Mesendoderm (in vitro differentiated cells): ENCODE measurements around the gene NLK.

Experiments
- DNase-seq: peaks from one replicate; pipeline ENCODE4 v3.0.0; 2013
- H2AK5ac ChIP-seq: 2 replicates; pipeline ENCODE4 v1.6.1; 2013; ENCODE audit warnings: low read length, inconsistent platforms
- H2BK120ac ChIP-seq: 2 replicates; pipeline ENCODE4 v1.6.1; 2013; ENCODE audit warnings: low read depth, mild to moderate bottlenecking, low read length, moderate library complexity, mixed read lengths
- H2BK15ac ChIP-seq: replicated peaks from 2 replicates; pipeline ENCODE4 v1.6.1; 2013; ENCODE audit warnings: low read depth, mild to moderate bottlenecking, moderate library complexity
- H2BK5ac ChIP-seq: 2 replicates; pipeline ENCODE4 v1.6.1; 2013; ENCODE audit warnings: low read length, inconsistent platforms
- H3K18ac ChIP-seq: 2 replicates; pipeline ENCODE4 v1.6.1; 2013; ENCODE audit warnings: mild to moderate bottlenecking, low read length, mixed read lengths
- H3K23ac ChIP-seq: one replicate; pipeline ENCODE4 v1.6.1; 2013; ENCODE audit warnings: low read length
- H3K27ac ChIP-seq: 2 replicates; pipeline ENCODE4 v1.5.1; 2013; ENCODE audit warnings: low read depth, mild to moderate bottlenecking, inconsistent platforms, low read length, moderate library complexity
- H3K27me3 ChIP-seq: 2 replicates; pipeline ENCODE4 v1.6.1; 2013; ENCODE audit warnings: low read length, control low read depth, mild to moderate bottlenecking, inconsistent platforms; ENCODE audit not compliant: insufficient read depth, poor library complexity
- H3K36me3 ChIP-seq: 2 replicates; pipeline ENCODE4 v1.6.1; 2013; ENCODE audit warnings: low read length, inconsistent platforms; ENCODE audit not compliant: control insufficient read depth, insufficient read depth
- H3K4ac ChIP-seq: one replicate; pipeline ENCODE4 v1.6.1; 2013; ENCODE audit warnings: low read depth, mild to moderate bottlenecking, low read length, moderate library complexity
- H3K4me1 ChIP-seq: 2 replicates; pipeline ENCODE4 v1.6.1; 2013; ENCODE audit warnings: low read depth, low read length, inconsistent platforms; ENCODE audit not compliant: control insufficient read depth
- H3K4me2 ChIP-seq: 2 replicates; pipeline ENCODE4 v1.6.1; 2013; ENCODE audit warnings: low read length
- H3K4me3 ChIP-seq: 2 replicates; pipeline ENCODE4 v1.5.1; 2013; ENCODE audit warnings: mild to moderate bottlenecking, low read length
- H3K56ac ChIP-seq: one replicate; pipeline ENCODE4 v1.6.1; 2013; ENCODE audit warnings: low read length
- H3K79me1 ChIP-seq: 2 replicates; pipeline ENCODE4 v1.6.1; 2013; ENCODE audit warnings: low read length, inconsistent platforms
- H3K79me2 ChIP-seq: 2 replicates; pipeline ENCODE4 v1.6.1; 2013; ENCODE audit warnings: mild to moderate bottlenecking, low read length; ENCODE audit not compliant: control insufficient read depth, insufficient read depth
- H3K9ac ChIP-seq: 2 replicates; pipeline ENCODE4 v1.6.1; 2013; ENCODE audit warnings: low read length, inconsistent platforms
- H4K5ac ChIP-seq: one replicate; pipeline ENCODE4 v1.6.1; 2013; ENCODE audit warnings: low read length
- H4K8ac ChIP-seq: one replicate; pipeline ENCODE4 v1.6.1; 2013; ENCODE audit warnings: low read depth, mild to moderate bottlenecking, control low read depth, low read length, moderate library complexity
- WGBS: extraction: QIAGEN DNeasy Blood & Tissue Kit; methylation state at CpG from one replicate; pipeline ENCODE4 v1.1.7; 2013; ENCODE audit warnings: low lambda C conversion rate, missing lambda C conversion rate; ENCODE audit not compliant: insufficient coverage; ENCODE audit errors: extremely low coverage; 5-methylcytosine and 5-hydroxymethylcytosine counted together

NLK gene

GRCh38 chr17:28113269-28113668 is 70.8 kb downstream of the NLK start:
- no peak overlapping the region for H3K27ac ChIP-seq
- peaks cover 2% of the 10 kb centered on the region for H3K79me1 ChIP-seq
- no peak overlapping the region for H2BK15ac ChIP-seq
- H3K4me2 ChIP-seq, result no peak overlapping the region
- H3K4ac ChIP-seq, result no peak overlapping the region
- H3K27me3 ChIP-seq, result no peaks in the 10 kb centered on the region
- H2BK120ac ChIP-seq, result no peak overlapping the region
- peak overlapping the region; percentile 68 for H3K18ac ChIP-seq
- no peak overlapping the region for H2AK5ac ChIP-seq
- no peak overlapping the region for H3K23ac ChIP-seq
- no peak overlapping the region for H4K5ac ChIP-seq
- H3K36me3 ChIP-seq, result no peaks in the 10 kb centered on the region
- H3K79me2 ChIP-seq, result peaks cover 4% of the 10 kb centered on the region
- peaks cover 14% of the 10 kb centered on the region for H3K4me1 ChIP-seq
- no peak overlapping the region for H3K56ac ChIP-seq
- no peak for DNase-seq
- no peak overlapping the region for H3K4me3 ChIP-seq
- H3K9ac ChIP-seq, result no peak overlapping the region
- H4K8ac ChIP-seq, result no peak overlapping the region
- no peak overlapping the region for H2BK5ac ChIP-seq

GRCh38 chr17:28115046-28115445 is 72.6 kb downstream of the NLK start:
- no peak overlapping the region for H2BK120ac ChIP-seq
- H2BK15ac ChIP-seq, result no peak overlapping the region
- H3K4me3 ChIP-seq, result no peak overlapping the region
- no peak overlapping the region for H3K56ac ChIP-seq
- no CpG with 5 or more reads among the region's 1 CpG for WGBS
- H3K27me3 ChIP-seq, result no peaks in the 10 kb centered on the region
- no peak overlapping the region for H4K8ac ChIP-seq
- peak overlapping the region; percentile 65 for H2BK5ac ChIP-seq
- no peak overlapping the region for H3K23ac ChIP-seq
- no peak overlapping the region for H3K27ac ChIP-seq
- peaks cover 14% of the 10 kb centered on the region for H3K4me1 ChIP-seq
- peak overlapping the region; percentile 60 for H2AK5ac ChIP-seq
- no peak overlapping the region for H3K18ac ChIP-seq
- H3K4ac ChIP-seq, result no peak overlapping the region
- H3K79me1 ChIP-seq, result peaks cover 2% of the 10 kb centered on the region
- peaks cover 4% of the 10 kb centered on the region for H3K79me2 ChIP-seq
- peak; percentile 16 for DNase-seq
- no peak overlapping the region for H3K9ac ChIP-seq
- H3K36me3 ChIP-seq, result no peaks in the 10 kb centered on the region
- no peak overlapping the region for H4K5ac ChIP-seq
- H3K4me2 ChIP-seq, result no peak overlapping the region

GRCh38 chr17:28117304-28117703 is 74.8 kb downstream of the NLK start:
- no peak for DNase-seq
- Histone ChIP-seq H3K9ac (no peak overlapping the region), H3K4ac (no peak overlapping the region), H3K4me1 (peaks cover 11% of the 10 kb centered on the region), H3K36me3 (no peaks in the 10 kb centered on the region), H3K23ac (no peak overlapping the region), H3K79me2 (peaks cover 4% of the 10 kb centered on the region), H4K5ac (no peak overlapping the region), H3K4me3 (no peak overlapping the region), H3K79me1 (peaks cover 2% of the 10 kb centered on the region), H4K8ac (no peak overlapping the region), H3K56ac (no peak overlapping the region), H3K18ac (no peak overlapping the region), H2BK120ac (no peak overlapping the region), H3K4me2 (no peak overlapping the region), H2BK15ac (no peak overlapping the region), H3K27ac (no peak overlapping the region), H2AK5ac (no peak overlapping the region), H3K27me3 (no peaks in the 10 kb centered on the region), H2BK5ac (no peak overlapping the region)

DNA sequence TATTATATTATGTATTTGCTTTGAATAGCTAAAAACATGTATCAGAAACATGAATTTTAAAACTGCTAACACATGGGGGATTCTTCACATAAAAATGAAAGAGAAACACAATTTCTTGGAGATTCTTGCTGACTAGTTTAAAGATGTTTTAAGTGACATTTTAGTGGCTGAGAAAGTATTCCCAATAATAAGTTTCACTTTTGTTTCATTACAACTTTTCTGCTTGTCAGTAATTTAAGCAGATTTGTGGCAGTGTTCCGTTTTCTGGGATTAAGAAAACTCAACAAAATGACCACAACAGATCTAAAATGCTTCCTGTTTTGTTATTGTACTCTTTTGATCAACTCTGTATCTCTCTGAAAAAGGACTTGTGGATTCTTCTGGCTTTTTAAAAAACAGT is 75.9 kb downstream of the NLK start:
- no peaks in the 10 kb centered on the region for H3K36me3 ChIP-seq
- H2BK120ac ChIP-seq, result no peak overlapping the region
- H2BK15ac ChIP-seq, result no peak overlapping the region
- H3K4ac ChIP-seq, result no peak overlapping the region
- H3K27ac ChIP-seq, result no peak overlapping the region
- H3K4me3 ChIP-seq, result no peak overlapping the region
- H2AK5ac ChIP-seq, result no peak overlapping the region
- H3K9ac ChIP-seq, result no peak overlapping the region
- H3K23ac ChIP-seq, result no peak overlapping the region
- no peaks in the 10 kb centered on the region for H3K27me3 ChIP-seq
- peaks cover 8% of the 10 kb centered on the region for H3K4me1 ChIP-seq
- no peak overlapping the region for H3K4me2 ChIP-seq
- peaks cover 2% of the 10 kb centered on the region for H3K79me1 ChIP-seq
- no peak overlapping the region for H4K8ac ChIP-seq
- H2BK5ac ChIP-seq, result no peak overlapping the region
- peaks cover 4% of the 10 kb centered on the region for H3K79me2 ChIP-seq
- H3K18ac ChIP-seq, result no peak overlapping the region
- no CpG with 5 or more reads among the region's 1 CpG for WGBS
- H3K56ac ChIP-seq, result no peak overlapping the region
- H4K5ac ChIP-seq, result no peak overlapping the region
- DNase-seq, result no peak

DNA sequence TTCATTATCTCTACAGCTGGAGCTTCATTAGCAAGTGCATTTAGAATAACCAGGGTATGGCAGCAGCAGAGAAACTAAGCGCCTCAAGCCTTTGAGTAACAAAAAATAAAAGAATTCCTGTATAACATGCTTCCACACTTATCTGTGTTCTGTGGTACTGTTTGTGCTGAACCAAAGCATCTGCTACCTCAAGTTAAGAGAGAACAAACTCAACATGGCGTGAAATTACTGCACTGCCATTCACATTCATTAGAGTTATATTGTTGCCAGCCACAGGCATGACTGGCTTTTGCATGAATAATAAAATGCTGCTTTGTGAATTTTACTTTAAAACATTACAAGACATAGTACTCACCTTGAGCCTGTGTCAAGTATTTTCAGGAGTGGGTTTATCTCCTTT is 76.6 kb downstream of the NLK start:
- WGBS, result no CpG with 5 or more reads among the region's 2 CpGs
- Histone ChIP-seq H3K4me3 (no peak overlapping the region), H4K5ac (no peak overlapping the region), H3K18ac (no peak overlapping the region), H2BK5ac (no peak overlapping the region), H2AK5ac (no peak overlapping the region), H3K79me2 (peaks cover 4% of the 10 kb centered on the region), H3K27ac (no peak overlapping the region), H3K4me2 (no peak overlapping the region), H3K79me1 (peaks cover 2% of the 10 kb centered on the region), H2BK15ac (no peak overlapping the region), H3K36me3 (no peaks in the 10 kb centered on the region), H4K8ac (no peak overlapping the region), H2BK120ac (no peak overlapping the region), H3K9ac (no peak overlapping the region), H3K27me3 (no peaks in the 10 kb centered on the region), H3K4me1 (peaks cover 7% of the 10 kb centered on the region), H3K4ac (no peak overlapping the region), H3K56ac (no peak overlapping the region), H3K23ac (no peak overlapping the region)
- no peak for DNase-seq

DNA sequence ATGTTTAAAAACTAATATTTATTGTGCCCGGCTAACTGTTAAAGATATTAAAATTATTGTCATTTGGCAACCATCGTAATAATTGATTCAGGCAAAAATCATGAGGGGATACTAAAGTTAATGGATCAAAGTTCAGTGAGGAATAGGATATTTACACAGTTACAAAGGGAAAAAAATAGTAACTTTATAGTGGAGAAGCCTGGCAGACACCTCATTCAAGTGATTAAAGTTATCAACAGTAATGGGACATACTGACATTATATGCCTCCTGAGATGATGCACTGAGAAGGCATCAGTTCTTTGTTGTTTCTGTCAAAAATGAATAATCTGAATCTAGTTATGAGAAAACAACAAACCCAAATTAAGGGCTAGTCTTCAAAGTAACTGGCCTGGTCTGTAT is 77.1 kb downstream of the NLK start:
- Histone ChIP-seq H3K18ac (no peak overlapping the region), H4K8ac (no peak overlapping the region), H3K9ac (no peak overlapping the region), H3K4me1 (peaks cover 7% of the 10 kb centered on the region), H4K5ac (no peak overlapping the region), H3K27me3 (no peaks in the 10 kb centered on the region), H3K4ac (no peak overlapping the region), H3K56ac (no peak overlapping the region), H3K4me2 (no peak overlapping the region), H3K79me1 (peaks cover 2% of the 10 kb centered on the region), H2BK120ac (no peak overlapping the region), H2AK5ac (no peak overlapping the region), H2BK5ac (no peak overlapping the region), H3K23ac (no peak overlapping the region), H2BK15ac (no peak overlapping the region), H3K79me2 (peaks cover 4% of the 10 kb centered on the region), H3K4me3 (no peak overlapping the region), H3K36me3 (no peaks in the 10 kb centered on the region), H3K27ac (no peak overlapping the region)
- no CpG with 5 or more reads among the region's 2 CpGs for WGBS
- DNase-seq, result no peak
